22Rv1 (cell line): Measurements from ENCODE around the gene RECQL.

Experiments used
- ZFX ChIP-seq: fragments of 450-650 bp; IDR thresholded peaks from 2 replicates; pipeline ENCODE4 v1.6.1; 2017; ENCODE audit warnings: antibody characterized with exemption, borderline replicate concordance
- TF ChIP-seq, protein P1 (sequence below): fragments of 450-650 bp; IDR thresholded peaks from 2 replicates; pipeline ENCODE4 v1.5.1; 2017; ENCODE audit warnings: mild to moderate bottlenecking

DNA sequence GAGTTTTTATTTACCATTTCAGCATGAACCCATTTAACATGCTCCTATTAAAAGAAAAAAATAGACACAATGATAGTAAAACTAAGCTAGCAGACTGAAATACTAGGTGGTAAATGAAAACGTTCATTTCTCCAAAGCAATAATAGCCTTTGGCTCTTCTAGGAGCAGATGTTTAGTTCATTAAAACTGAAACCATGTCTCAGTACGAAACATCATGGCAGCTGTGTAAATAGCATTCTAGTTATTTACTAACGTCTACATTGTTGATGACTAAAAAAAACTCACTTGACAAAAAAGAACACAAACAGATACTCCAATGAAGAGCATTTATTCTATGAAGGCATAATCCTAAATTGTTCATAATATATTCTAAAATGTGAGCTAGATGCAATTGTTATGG lies 17.9 kb downstream of the RECQL start:
- TF ChIP-seq, protein P1, sequence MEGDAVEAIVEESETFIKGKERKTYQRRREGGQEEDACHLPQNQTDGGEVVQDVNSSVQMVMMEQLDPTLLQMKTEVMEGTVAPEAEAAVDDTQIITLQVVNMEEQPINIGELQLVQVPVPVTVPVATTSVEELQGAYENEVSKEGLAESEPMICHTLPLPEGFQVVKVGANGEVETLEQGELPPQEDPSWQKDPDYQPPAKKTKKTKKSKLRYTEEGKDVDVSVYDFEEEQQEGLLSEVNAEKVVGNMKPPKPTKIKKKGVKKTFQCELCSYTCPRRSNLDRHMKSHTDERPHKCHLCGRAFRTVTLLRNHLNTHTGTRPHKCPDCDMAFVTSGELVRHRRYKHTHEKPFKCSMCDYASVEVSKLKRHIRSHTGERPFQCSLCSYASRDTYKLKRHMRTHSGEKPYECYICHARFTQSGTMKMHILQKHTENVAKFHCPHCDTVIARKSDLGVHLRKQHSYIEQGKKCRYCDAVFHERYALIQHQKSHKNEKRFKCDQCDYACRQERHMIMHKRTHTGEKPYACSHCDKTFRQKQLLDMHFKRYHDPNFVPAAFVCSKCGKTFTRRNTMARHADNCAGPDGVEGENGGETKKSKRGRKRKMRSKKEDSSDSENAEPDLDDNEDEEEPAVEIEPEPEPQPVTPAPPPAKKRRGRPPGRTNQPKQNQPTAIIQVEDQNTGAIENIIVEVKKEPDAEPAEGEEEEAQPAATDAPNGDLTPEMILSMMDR, result no peak
- TF ChIP-seq ZFX, result no peak
